ENCODE data around the gene TNRC6B.
"Not testable (repeated sequence)": the region's sequence is repeated elsewhere in the genome, so short reads cannot be mapped to it uniquely, and the experiment has no call there.

The TNRC6B gene

DNA sequence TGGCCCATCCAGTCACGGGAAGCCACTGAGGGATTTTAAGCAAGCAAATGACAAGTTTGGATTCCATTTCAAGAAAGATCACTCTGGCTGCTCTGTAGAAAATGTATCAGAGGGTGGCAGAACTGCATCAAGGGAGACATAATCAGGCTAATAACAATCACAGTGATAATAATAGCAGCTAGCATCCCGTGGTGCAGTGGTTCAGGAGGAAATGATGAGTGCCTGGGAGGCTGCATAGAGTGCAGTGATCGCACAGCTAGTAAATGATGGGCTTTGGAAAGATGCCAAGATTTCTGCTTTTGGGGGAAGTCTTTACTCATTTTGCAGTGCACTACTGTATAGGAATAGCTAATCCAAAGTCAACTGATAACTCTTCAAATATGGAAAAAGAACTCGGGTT, 35.8 kb downstream of the TNRC6B start:
- Mint-ChIP-seq H3K27ac (peak overlapping the region; percentile 59), H3K27me3 (no peaks in the 10 kb centered on the region), H3K4me3 (no peak overlapping the region), H3K36me3 (peaks cover 12 to 16% of the 10 kb centered on the region in 2 donors), H3K9me3 (no peaks in the 10 kb centered on the region), H3K4me1 (peaks cover 53 to 90% of the 10 kb centered on the region in 2 donors)
- no peak for ATAC-seq (replicated peaks)
- DNase-seq, result no peak

DNA sequence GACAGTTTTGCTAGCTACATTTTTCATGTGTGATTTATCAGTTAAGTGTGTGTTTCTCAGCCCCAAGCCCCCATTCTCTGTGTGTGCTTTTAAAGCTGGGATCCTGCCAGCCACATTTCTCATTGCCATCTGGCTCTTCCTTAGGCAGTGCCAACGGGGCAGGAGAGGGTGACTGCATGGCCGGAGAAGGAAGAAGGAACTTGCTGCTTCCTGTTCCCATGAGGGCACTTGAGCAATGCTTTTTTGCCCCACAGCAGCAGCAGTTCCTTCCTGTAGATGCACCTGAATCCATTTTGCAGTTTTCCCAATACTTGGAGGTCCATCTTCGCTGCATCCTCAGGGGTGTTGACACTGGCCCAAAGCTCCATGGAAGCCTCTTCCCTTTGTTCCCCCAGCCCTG, 37.5 kb downstream of the TNRC6B start:
- peaks cover 15 to 24% of the 10 kb centered on the region in 2 donors for H3K36me3 Mint-ChIP-seq
- no peaks in the 10 kb centered on the region for H3K9me3 Mint-ChIP-seq
- DNase-seq, result no peak
- H3K27me3 Mint-ChIP-seq, result no peaks in the 10 kb centered on the region
- ATAC-seq (replicated peaks), result no peak
- peak overlapping the region; percentile 89 for H3K27ac Mint-ChIP-seq
- peaks cover 65 to 90% of the 10 kb centered on the region in 2 donors for H3K4me1 Mint-ChIP-seq
- H3K4me3 Mint-ChIP-seq, result peak overlapping the region; percentile 67 to 78

DNA sequence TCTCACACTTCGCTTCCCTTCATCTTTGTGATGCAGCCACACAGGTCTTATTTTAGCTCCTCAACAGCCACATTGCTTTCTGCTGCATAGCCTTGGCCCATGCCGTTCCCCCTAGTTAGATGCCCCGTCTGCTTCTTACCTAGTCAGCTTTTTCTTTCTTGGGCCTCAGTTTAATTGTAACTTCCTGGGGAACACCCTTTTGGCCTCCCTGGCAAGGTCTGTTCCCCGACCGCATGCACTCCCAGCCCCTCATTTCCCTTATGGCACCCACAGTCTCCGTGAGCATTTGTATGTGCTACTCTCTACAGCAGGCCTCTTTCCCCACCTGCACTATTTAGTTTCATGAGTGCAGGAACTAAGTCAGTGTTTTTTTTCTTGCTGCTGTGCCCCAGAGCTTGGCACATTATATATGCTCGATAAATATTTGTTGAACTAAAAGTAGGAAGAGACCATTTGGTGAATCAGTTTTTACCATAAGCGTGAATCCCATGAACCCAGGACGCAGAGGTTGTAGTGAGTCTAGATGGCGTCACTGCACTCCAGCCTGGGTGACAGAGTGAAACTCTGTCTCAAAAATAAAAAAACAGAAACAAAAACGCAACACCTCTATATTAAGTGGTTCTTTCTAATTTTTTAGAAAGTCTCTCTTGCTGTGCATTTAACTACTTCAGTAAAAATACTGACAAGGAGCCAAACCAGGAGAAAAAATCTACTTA, 38.5 kb downstream of the TNRC6B start:
- H3K9me3 Mint-ChIP-seq, result no peaks in the 10 kb centered on the region
- H3K4me1 Mint-ChIP-seq, result peaks cover 59 to 83% of the 10 kb centered on the region in 2 donors
- peak overlapping the region; percentile 89 for H3K27ac Mint-ChIP-seq
- no peaks in the 10 kb centered on the region for H3K27me3 Mint-ChIP-seq
- H3K36me3 Mint-ChIP-seq, result peaks cover 15 to 24% of the 10 kb centered on the region in 2 donors
- ATAC-seq (replicated peaks), result peak; percentile 76 to 83
- peak; percentile 32 for DNase-seq
- H3K4me3 Mint-ChIP-seq, result peak overlapping the region; percentile 67 to 78

DNA sequence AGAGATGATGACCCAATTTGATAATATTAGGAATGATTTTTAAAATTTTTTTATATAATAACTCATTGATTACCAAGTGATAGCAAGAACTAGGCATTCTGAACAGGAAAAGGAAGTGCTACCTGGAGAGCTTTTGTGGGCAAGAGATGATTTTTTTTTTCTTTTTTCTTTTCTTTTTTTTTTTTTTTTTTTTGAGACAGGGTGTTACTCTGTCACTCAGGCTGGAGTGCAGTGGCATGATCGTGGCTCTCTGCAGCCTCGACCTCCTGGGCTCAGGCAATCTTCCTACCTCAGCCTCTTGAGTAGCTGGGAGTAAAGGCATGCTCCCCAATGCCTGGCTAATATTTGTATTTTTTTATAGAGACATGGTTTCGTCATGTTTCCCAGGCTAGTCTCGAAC, 40.4 kb downstream of the TNRC6B start:
- Mint-ChIP-seq H3K4me3 (no peak overlapping the region), H3K27ac (peak overlapping the region; percentile 70), H3K36me3 (peaks cover 14 to 30% of the 10 kb centered on the region in 2 donors), H3K27me3 (no peaks in the 10 kb centered on the region), H3K9me3 (no peaks in the 10 kb centered on the region), H3K4me1 (peaks cover 51 to 78% of the 10 kb centered on the region in 2 donors)
- ATAC-seq (replicated peaks), result no peak
- no peak for DNase-seq

DNA sequence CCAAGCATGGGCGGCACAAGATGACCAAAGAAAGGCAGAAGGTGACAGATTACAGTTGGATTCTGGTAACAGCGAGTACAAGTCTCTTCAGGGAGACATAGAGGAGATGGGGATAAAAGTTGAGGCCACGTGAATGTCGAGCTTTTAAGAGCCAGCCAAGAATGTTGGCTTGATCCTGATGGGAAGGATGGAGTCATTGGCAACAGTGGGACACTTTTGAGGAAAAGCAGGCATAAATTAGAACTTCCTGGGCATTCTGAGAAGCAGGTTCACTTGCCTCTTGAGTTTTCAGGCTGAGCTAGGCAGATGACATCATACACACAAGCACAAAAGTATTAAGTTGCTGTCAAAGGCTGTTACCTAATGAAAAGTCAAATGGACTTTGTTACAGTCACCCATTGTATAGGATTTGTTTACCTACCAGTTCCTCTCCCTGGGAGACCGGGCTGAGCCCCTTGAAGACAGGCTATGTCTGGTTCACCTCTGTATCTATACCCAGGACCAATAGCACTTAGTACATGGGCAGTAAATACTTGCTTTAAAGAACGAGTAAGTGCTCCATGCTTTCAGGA, 41.1 kb downstream of the TNRC6B start:
- no peaks in the 10 kb centered on the region for H3K9me3 Mint-ChIP-seq
- peak overlapping the region; percentile 70 for H3K27ac Mint-ChIP-seq
- H3K4me3 Mint-ChIP-seq, result no peak overlapping the region
- no peaks in the 10 kb centered on the region for H3K27me3 Mint-ChIP-seq
- ATAC-seq (replicated peaks), result no peak
- H3K36me3 Mint-ChIP-seq, result peaks cover 9 to 24% of the 10 kb centered on the region in 2 donors
- no peak for DNase-seq
- peaks cover 45 to 75% of the 10 kb centered on the region in 2 donors for H3K4me1 Mint-ChIP-seq

DNA sequence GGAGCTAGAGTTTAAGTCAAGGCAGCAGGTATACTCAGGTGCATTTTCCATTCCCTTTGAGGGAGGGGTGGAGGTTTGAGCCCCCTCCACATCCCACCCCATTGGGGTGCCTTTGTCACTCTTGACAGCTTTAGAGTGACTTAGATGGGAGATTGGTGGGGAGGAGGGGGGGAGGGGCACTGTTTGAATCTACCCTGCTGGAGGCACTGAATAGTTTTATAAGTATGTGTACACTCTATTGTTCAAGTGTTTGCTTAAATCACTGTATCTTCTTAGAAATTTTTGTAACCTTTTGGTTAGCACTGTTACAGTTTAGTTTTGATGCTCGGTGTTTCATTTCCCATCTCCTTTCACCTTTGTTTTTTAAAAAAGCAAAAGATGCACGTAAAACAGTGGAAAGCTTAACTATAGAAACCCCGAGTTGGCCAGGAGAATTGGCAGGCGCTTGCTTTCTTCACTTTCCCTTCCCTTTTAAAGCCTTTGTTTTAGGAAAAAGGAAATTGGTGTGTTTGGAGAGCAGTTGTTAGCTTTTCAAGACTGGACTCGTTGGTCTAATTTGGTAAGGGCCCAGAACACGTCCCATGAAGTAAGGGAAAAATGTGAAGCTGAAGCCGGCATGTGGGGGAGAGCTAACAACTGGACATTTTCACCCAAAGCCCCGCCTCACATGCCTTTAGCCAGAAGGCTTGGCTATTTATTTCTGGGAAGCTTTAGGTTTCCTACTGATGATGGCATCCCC, 42.8 kb downstream of the TNRC6B start:
- no peak for DNase-seq
- Mint-ChIP-seq H3K9me3 (peaks cover 0 to 1% of the 10 kb centered on the region in 2 donors), H3K4me3 (no peak overlapping the region), H3K27me3 (no peaks in the 10 kb centered on the region), H3K4me1 (peaks cover 48 to 73% of the 10 kb centered on the region in 2 donors), H3K36me3 (peaks cover 9 to 31% of the 10 kb centered on the region in 2 donors), H3K27ac (no peak overlapping the region)
- no peak for ATAC-seq (replicated peaks)

DNA sequence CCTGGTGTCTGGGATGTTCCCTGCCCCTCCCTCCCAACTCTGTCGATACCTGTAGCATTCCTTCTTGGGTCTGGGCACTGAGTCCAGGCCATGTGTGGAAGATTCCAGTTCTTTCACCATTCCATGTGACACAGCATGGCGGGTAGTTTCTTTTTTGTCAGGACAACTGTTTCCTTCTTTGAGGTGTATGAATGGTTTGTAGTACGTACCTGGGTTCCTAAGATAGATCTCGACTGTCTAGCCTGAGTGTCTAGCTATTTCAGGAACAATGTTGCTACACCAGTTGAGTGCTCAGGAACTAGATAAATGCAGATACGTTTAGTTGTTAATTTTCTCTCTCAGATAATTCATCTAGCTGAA, 43.3 kb downstream of the TNRC6B start:
- no peak overlapping the region for H3K27ac Mint-ChIP-seq
- no peak for ATAC-seq (replicated peaks)

DNA sequence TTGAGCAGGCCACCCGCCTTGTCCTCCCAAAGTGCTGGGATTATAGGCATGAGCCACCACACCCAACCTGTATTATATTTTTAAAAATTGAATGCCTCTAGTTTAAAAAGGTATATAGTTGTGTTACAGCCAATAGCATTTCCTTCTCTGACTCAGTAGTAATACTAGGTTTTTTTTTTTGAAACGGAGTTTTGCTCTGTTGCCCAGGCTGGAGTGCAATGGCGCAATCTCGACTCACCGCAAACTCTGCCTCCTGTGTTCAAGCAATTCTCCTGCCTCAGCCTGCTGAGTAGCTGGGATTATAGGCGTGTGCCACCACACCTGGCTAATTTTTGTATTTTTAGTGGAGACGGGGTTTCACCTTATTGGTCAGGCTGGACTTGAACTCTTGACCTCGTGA, 45.3 kb downstream of the TNRC6B start:
- peaks cover 40 to 63% of the 10 kb centered on the region in 2 donors for H3K4me1 Mint-ChIP-seq
- not testable (repeated sequence) for H3K9me3 Mint-ChIP-seq; H3K27me3 Mint-ChIP-seq; ATAC-seq (replicated peaks); DNase-seq; H3K27ac Mint-ChIP-seq; H3K4me3 Mint-ChIP-seq
- H3K36me3 Mint-ChIP-seq, result peaks cover 9 to 30% of the 10 kb centered on the region in 2 donors

More for the DNA sequence above, 43.3 kb downstream of the TNRC6B start:
- Mint-ChIP-seq H3K4me3 (no peak overlapping the region), H3K9me3 (peaks cover 0 to 1% of the 10 kb centered on the region in 2 donors), H3K4me1 (peaks cover 42 to 70% of the 10 kb centered on the region in 2 donors), H3K27me3 (no peaks in the 10 kb centered on the region), H3K36me3 (peaks cover 9 to 26% of the 10 kb centered on the region in 2 donors)
- no peak for DNase-seq

DNA sequence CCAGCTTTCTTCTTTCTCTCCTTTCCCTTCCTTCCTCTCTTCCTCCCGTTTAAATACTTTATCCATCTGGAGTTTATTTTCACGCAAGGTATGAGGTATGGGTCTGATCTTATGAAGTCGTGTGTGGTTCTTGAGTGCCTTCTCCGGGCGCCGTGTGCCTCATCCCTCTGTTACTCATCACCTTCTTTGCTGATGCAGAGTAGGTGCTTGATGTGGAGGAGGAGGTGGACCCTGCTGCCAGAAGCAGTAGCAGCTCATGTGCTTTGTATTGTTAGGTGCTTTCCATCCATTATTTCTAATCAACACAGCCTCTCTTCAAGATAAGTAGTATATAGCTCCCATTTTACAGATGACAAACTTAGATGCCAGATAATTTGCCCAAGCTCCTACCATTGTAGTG, 47.0 kb downstream of the TNRC6B start:
- Mint-ChIP-seq H3K9me3 (peaks cover 0 to 1% of the 10 kb centered on the region in 2 donors), H3K4me3 (no peak overlapping the region), H3K36me3 (peaks cover 9 to 27% of the 10 kb centered on the region in 2 donors), H3K4me1 (peaks cover 27 to 54% of the 10 kb centered on the region in 2 donors), H3K27ac (peak overlapping the region; percentile 56), H3K27me3 (no peaks in the 10 kb centered on the region)
- DNase-seq (no peak), ATAC-seq (replicated peaks) (no peak)

DNA sequence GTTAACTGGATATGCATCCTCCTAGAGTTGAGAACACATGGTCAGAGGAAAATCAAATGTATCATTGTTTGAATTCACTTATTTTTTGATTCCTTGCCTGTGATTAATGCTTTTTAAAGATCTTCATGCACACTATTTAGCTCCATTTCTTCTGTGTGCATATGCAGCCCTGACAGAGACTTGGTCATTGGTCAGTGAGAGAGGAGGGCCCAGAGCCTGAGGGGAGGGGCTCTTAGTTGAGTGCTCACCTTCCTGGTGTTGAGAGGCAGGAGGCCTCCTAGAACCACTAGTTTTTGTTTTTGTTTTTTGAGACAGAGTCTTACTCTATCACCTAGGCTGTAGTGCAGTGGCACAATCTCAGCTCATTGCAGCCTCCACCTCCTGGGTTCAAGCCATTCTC, 48.9 kb downstream of the TNRC6B start:
- Mint-ChIP-seq H3K4me3 (no peak overlapping the region), H3K4me1 (peaks cover 19 to 42% of the 10 kb centered on the region in 2 donors)

DNA sequence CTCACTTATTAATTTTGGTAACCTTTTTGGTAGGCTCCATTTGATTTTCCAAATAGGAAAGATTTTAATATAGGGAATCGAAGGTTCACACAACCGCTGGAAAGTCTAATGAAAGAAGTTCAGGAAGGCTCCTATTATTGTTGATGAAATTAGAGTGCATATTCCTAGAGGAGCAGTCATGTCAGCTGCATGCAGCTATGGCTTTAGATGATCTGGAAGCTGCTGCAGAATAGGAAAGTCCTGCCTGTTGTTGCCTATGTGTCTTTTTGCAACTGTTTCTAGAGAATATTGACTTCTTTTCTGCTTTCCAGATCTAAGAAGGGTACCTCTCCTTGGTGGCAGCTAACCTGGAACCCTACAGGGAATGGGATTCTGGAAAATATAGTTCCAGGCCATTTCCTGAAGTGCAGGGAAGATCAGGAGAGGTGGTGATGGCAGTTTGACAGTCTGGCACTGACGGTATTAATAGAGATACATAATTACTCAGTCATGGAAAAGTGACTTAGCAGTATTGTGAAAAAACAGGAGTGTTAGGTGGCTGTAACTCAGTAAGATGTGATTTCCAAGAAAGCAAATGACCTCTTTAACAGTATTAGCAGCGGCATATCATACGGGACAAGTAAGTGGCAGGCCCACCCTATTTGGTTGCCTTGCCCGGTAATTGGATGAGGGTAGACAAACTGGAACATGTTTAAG, 54.0 kb downstream of the TNRC6B start:
- H3K27me3 Mint-ChIP-seq, result no peaks in the 10 kb centered on the region
- peaks cover 10 to 32% of the 10 kb centered on the region in 2 donors for H3K36me3 Mint-ChIP-seq
- H3K4me1 Mint-ChIP-seq, result peaks cover 14 to 41% of the 10 kb centered on the region in 2 donors
- no peaks in the 10 kb centered on the region for H3K9me3 Mint-ChIP-seq
- ATAC-seq (replicated peaks) (no peak), DNase-seq (no peak)
- no peak overlapping the region for H3K4me3 Mint-ChIP-seq
- H3K27ac Mint-ChIP-seq, result peak overlapping the region; percentile 39

More for the DNA sequence above, 48.9 kb downstream of the TNRC6B start:
- peaks cover 9 to 27% of the 10 kb centered on the region in 2 donors for H3K36me3 Mint-ChIP-seq
- no peak overlapping the region for H3K27ac Mint-ChIP-seq
- ATAC-seq (replicated peaks) (no peak), DNase-seq (no peak)
- H3K9me3 Mint-ChIP-seq, result peaks cover 0 to 1% of the 10 kb centered on the region in 2 donors
- no peaks in the 10 kb centered on the region for H3K27me3 Mint-ChIP-seq

DNA sequence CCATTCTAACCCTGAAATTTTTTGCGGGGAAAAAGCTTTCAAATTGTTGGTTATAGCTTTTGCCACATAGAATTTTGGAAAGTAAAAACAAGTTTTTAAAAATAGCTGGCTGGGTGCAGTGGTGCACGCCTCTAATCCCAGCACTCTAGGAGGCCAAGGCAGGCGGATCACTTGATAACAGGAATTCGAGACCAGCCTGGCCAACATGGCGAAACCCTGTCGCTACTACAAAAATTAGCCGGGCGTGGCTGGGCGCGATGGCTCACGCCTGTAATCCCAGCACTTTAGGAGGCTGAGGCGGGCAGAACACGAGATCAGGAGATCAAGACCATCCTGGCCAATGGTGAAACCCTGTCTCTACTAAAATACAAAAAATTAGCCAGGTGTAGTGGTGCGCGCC, 54.9 kb downstream of the TNRC6B start:
- H3K4me1 Mint-ChIP-seq, result peaks cover 22 to 48% of the 10 kb centered on the region in 2 donors
- no peaks in the 10 kb centered on the region for H3K27me3 Mint-ChIP-seq
- no peak overlapping the region for H3K4me3 Mint-ChIP-seq
- H3K27ac Mint-ChIP-seq, result no peak overlapping the region
- peaks cover 10 to 39% of the 10 kb centered on the region in 2 donors for H3K36me3 Mint-ChIP-seq
- no peak for DNase-seq
- no peak for ATAC-seq (replicated peaks)
- H3K9me3 Mint-ChIP-seq, result no peaks in the 10 kb centered on the region

DNA sequence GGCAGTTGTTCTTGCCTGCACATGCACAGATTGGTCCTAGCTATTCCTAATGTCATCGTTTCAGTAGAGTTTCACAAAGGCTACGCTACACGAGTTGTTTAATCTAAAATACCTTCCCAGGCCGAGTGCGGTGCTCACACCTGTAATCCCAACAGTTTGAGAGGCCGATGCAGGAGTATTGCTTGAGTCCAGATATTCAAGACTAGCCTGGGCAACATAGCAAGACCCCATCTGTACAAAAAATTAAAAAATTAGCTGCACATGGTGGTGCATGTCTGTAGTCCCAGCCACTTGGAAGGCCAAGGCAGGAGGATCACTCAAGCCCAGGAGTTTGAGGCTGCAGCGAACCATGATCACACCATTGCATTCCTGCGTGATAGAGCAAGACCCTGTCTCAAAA, 56.2 kb downstream of the TNRC6B start:
- ATAC-seq (replicated peaks) (no peak), DNase-seq (no peak)
- no peaks in the 10 kb centered on the region for H3K9me3 Mint-ChIP-seq
- H3K27ac Mint-ChIP-seq, result no peak overlapping the region
- H3K4me1 Mint-ChIP-seq, result peaks cover 34 to 61% of the 10 kb centered on the region in 2 donors
- H3K4me3 Mint-ChIP-seq, result no peak overlapping the region
- H3K27me3 Mint-ChIP-seq, result no peaks in the 10 kb centered on the region
- peaks cover 10 to 47% of the 10 kb centered on the region in 2 donors for H3K36me3 Mint-ChIP-seq

DNA sequence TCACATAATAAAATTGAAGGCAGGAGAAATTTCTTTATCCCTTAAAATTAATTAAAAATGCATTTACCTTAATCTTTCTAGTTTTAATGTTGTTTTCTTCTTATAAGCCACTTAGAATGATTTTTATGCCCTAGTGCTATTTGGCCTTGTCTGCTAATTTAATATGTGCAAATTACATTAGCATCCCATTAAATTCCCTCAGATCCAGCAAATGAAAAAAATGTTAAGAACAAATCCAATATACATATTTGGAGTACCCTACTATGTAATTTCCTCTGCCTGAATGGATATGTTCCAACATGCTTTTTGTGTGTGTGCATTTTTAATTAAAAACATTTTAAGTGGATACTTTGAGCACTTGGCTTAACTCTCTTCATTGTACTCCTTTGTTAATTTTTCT, 56.9 kb downstream of the TNRC6B start:
- no peak for ATAC-seq (replicated peaks)
- H3K4me3 Mint-ChIP-seq, result no peak overlapping the region
- peaks cover 39 to 63% of the 10 kb centered on the region in 2 donors for H3K4me1 Mint-ChIP-seq
- no peaks in the 10 kb centered on the region for H3K9me3 Mint-ChIP-seq
- peaks cover 6 to 42% of the 10 kb centered on the region in 2 donors for H3K36me3 Mint-ChIP-seq
- no peak for DNase-seq
- no peaks in the 10 kb centered on the region for H3K27me3 Mint-ChIP-seq
- H3K27ac Mint-ChIP-seq, result peak overlapping the region; percentile 83

Data from stimulated activated naive B cell treated with anti-CD40 and anti-IgM and Interleukin-4, amounts not matched to agents 10 μg/mL and 1 μg/mL and 100 μg/mL, for 72 hours (primary cell).